MG63 (cell line): Measurements from ENCODE around the gene MAP6. TPM values are rescaled to one million over a fixed set of nuclear protein-coding genes. Genes with fewer than 3 reads are reported as not detected.
A peak's percentile ranks its signal among the peaks of the same experiment; 100 is the strongest.

Source experiments
- DNase-seq: peaks from one replicate; pipeline ENCODE4 v3.0.0-alpha.2; 2020
- H3K27me3 ChIP-seq: fragments of 250-450 bp; sonication (Bioruptor Pico); 2 replicates; pipeline ENCODE4 v1.5.1; 2020; ENCODE audit warnings: mild to moderate bottlenecking, moderate library complexity
- H3K36me3 ChIP-seq: fragments of 250-450 bp; sonication (Bioruptor Pico); 2 replicates; pipeline ENCODE4 v1.5.1; 2020; ENCODE audit warnings: mild to moderate bottlenecking, moderate library complexity
- H3K4me3 ChIP-seq: fragments of 250-450 bp; sonication (Bioruptor Pico); 2 replicates; pipeline ENCODE4 v1.5.1; 2020; ENCODE audit warnings: mild to moderate bottlenecking, moderate library complexity
- H3K9me3 ChIP-seq: fragments of 250-450 bp; sonication (Bioruptor Pico); 2 replicates; pipeline ENCODE4 v1.5.1; 2020; ENCODE audit warnings: mild to moderate bottlenecking, moderate library complexity
- total RNA-seq: library from RNA; depleted of rRNA; stranded (reverse); fragments of >200 nt; shearing (Covaris generic); gene quantifications from 2 replicates; pipeline ENCODE4 v1.2.3, GENCODE V29; 2014; ENCODE audit warnings: low replicate concordance

The MAP6 gene
- total RNA-seq, 1 experiment from 2014 or later, result not detected

GRCh38 chr11:75570559-75571139 lies 98.2 kb downstream of the MAP6 start:
- Histone ChIP-seq H3K9me3 (no peaks in the 10 kb centered on the region), H3K36me3 (peaks cover 86% of the 10 kb centered on the region), H3K4me3 (no peak overlapping the region), H3K27me3 (no peaks in the 10 kb centered on the region)
- no peak for DNase-seq

- Histone ChIP-seq H3K9me3 (no peaks in the 10 kb centered on the region), H3K36me3 (peaks cover 96% of the 10 kb centered on the region), H3K4me3 (no peak overlapping the region), H3K27me3 (no peaks in the 10 kb centered on the region)
- DNase-seq, result no peak
Observed at GRCh38 chr11:75568616-75569219, 100.1 kb downstream of the MAP6 start.

GRCh38 chr11:75567971-75568370 lies 100.9 kb downstream of the MAP6 start:
- H3K27me3 ChIP-seq, result no peaks in the 10 kb centered on the region
- peaks cover 96% of the 10 kb centered on the region for H3K36me3 ChIP-seq
- H3K4me3 ChIP-seq, result no peak overlapping the region
- no peaks in the 10 kb centered on the region for H3K9me3 ChIP-seq
- DNase-seq, result no peak

- no peaks in the 10 kb centered on the region for H3K27me3 ChIP-seq
- no peak for DNase-seq
- H3K36me3 ChIP-seq, result peaks cover 90% of the 10 kb centered on the region
- H3K4me3 ChIP-seq, result no peak overlapping the region
- no peaks in the 10 kb centered on the region for H3K9me3 ChIP-seq
Observed at GRCh38 chr11:75566763-75567279, 102.0 kb downstream of the MAP6 start.

GRCh38 chr11:75565916-75566762 lies 102.7 kb downstream of the MAP6 start:
- peak overlapping the region; percentile 94 for H3K4me3 ChIP-seq
- H3K36me3 ChIP-seq, result peaks cover 83% of the 10 kb centered on the region
- DNase-seq, result no peak

GRCh38 chr11:75565221-75565814 lies 103.5 kb downstream of the MAP6 start:
- Histone ChIP-seq H3K27me3 (no peaks in the 10 kb centered on the region), H3K36me3 (peaks cover 75% of the 10 kb centered on the region), H3K4me3 (peak overlapping the region; percentile 94), H3K9me3 (no peaks in the 10 kb centered on the region)
- peak; percentile 71 for DNase-seq

More at GRCh38 chr11:75565916-75566762, 102.7 kb downstream of the MAP6 start:
- Histone ChIP-seq H3K27me3 (no peaks in the 10 kb centered on the region), H3K9me3 (no peaks in the 10 kb centered on the region)

GRCh38 chr11:75563978-75564552 lies 104.8 kb downstream of the MAP6 start:
- H3K36me3 ChIP-seq, result peaks cover 63% of the 10 kb centered on the region
- DNase-seq, result peak; percentile 88

GRCh38 chr11:75563501-75563977 lies 105.3 kb downstream of the MAP6 start:
- no peaks in the 10 kb centered on the region for H3K27me3 ChIP-seq
- H3K9me3 ChIP-seq, result no peaks in the 10 kb centered on the region
- no peak for DNase-seq
- H3K4me3 ChIP-seq, result peak overlapping the region; percentile 94
- peaks cover 57% of the 10 kb centered on the region for H3K36me3 ChIP-seq

More at GRCh38 chr11:75563978-75564552, 104.8 kb downstream of the MAP6 start:
- Histone ChIP-seq H3K9me3 (no peaks in the 10 kb centered on the region), H3K27me3 (no peaks in the 10 kb centered on the region), H3K4me3 (peak overlapping the region; percentile 94)

- DNase-seq, result peak; percentile 71
- no peaks in the 10 kb centered on the region for H3K27me3 ChIP-seq
- H3K36me3 ChIP-seq, result peaks cover 52% of the 10 kb centered on the region
- no peaks in the 10 kb centered on the region for H3K9me3 ChIP-seq
- peak overlapping the region; percentile 94 for H3K4me3 ChIP-seq
Observed at GRCh38 chr11:75562836-75563484, 105.9 kb downstream of the MAP6 start.

GRCh38 chr11:75562048-75562835 lies 106.6 kb downstream of the MAP6 start, which contains the start of gene SERPINH1:
TSS of gene SERPINH1 (plus strand) at chr11:75562253. CDS start at chr11:75566350, 4,097 bp downstream.
- Histone ChIP-seq H3K4me3 (peak within 1 kb of the TSS; percentile 94), H3K9me3 (no peaks in the 10 kb centered on the region), H3K27me3 (no peaks in the 10 kb centered on the region), H3K36me3 (peaks cover 44% of the 10 kb centered on the region)
- peak; percentile 90 for DNase-seq

GRCh38 chr11:75561426-75562047 lies 107.3 kb downstream of the MAP6 start:
- H3K27me3 ChIP-seq, result no peaks in the 10 kb centered on the region
- DNase-seq, result no peak
- no peaks in the 10 kb centered on the region for H3K9me3 ChIP-seq
- H3K36me3 ChIP-seq, result peaks cover 38% of the 10 kb centered on the region
- peak overlapping the region; percentile 94 for H3K4me3 ChIP-seq

- peaks cover 31% of the 10 kb centered on the region for H3K36me3 ChIP-seq
- H3K9me3 ChIP-seq, result no peaks in the 10 kb centered on the region
- DNase-seq, result no peak
- H3K27me3 ChIP-seq, result no peaks in the 10 kb centered on the region
- no peak overlapping the region for H3K4me3 ChIP-seq
Observed at GRCh38 chr11:75560644-75561043, 108.2 kb downstream of the MAP6 start.

GRCh38 chr11:75558939-75559843 lies 109.6 kb downstream of the MAP6 start:
- Histone ChIP-seq H3K9me3 (no peaks in the 10 kb centered on the region), H3K36me3 (peaks cover 18% of the 10 kb centered on the region), H3K4me3 (peak overlapping the region; percentile 1; the same call in 1 of the 2 replicates), H3K27me3 (no peaks in the 10 kb centered on the region)
- peak; percentile 78 for DNase-seq
